ENCODE measurements around the gene RFC5.
"Not testable (repeated sequence)": the region's sequence is repeated elsewhere in the genome, so short reads cannot be mapped to it uniquely, and the experiment has no call there.

Gene RFC5
- 15.2 to 59.2 (median 21.4) reads per million in 3 experiments for total RNA-seq

- DNase-seq, result peak; percentile 95
These were observed at the start of gene RFC5 for GRCh38 chr12:118016424-118017264. RFC5 (plus strand) TSS chr12:118016703; CDS start chr12:118016828, 125 bp downstream.

GRCh38 chr12:117967043-117967442, 49.5 kb upstream of the RFC5 start:
- no peak for DNase-seq

- DNase-seq, result no peak
These were observed 49.0 kb upstream of the RFC5 start for GRCh38 chr12:117967512-117967911.

GRCh38 chr12:117968151-117968789, 48.2 kb upstream of the RFC5 start:
- no peak for DNase-seq

- peak; percentile 21 for DNase-seq
These were observed 47.5 kb upstream of the RFC5 start, which contains the start of gene KSR2 for GRCh38 chr12:117968826-117969659. KSR2 (minus strand) TSS chr12:117968990; CDS start chr12:117968255, 735 bp downstream.

GRCh38 chr12:117970334-117970733, 46.2 kb upstream of the RFC5 start:
- no peak for DNase-seq

GRCh38 chr12:117972301-117972700, 44.2 kb upstream of the RFC5 start:
- DNase-seq, result no peak

GRCh38 chr12:117975006-117975405, 41.5 kb upstream of the RFC5 start:
- DNase-seq, result no peak

GRCh38 chr12:117977373-117977772, 39.1 kb upstream of the RFC5 start:
- DNase-seq, result no peak

- DNase-seq, result no peak
These were observed 35.9 kb upstream of the RFC5 start for GRCh38 chr12:117980616-117981015.

GRCh38 chr12:117981267-117981666, 35.2 kb upstream of the RFC5 start:
- DNase-seq, result no peak

- no peak for DNase-seq
These were observed 31.3 kb upstream of the RFC5 start for GRCh38 chr12:117985182-117985581.

GRCh38 chr12:117986705-117987469, 29.6 kb upstream of the RFC5 start:
- no peak for DNase-seq

GRCh38 chr12:117994551-117995438, 21.7 kb upstream of the RFC5 start:
- DNase-seq, result no peak

- no peak for DNase-seq
These were observed 17.8 kb upstream of the RFC5 start for GRCh38 chr12:117998719-117999118.

GRCh38 chr12:117999806-118000205, 16.7 kb upstream of the RFC5 start:
- DNase-seq, result not testable (repeated sequence)

GRCh38 chr12:118010903-118011302, 5.6 kb upstream of the RFC5 start:
- no peak for DNase-seq

- no peak for DNase-seq
These were observed 5.1 kb upstream of the RFC5 start for GRCh38 chr12:118011377-118011776.

GRCh38 chr12:118011961-118012360, 4.5 kb upstream of the RFC5 start:
- no peak for DNase-seq

GRCh38 chr12:118013283-118013682, 3.2 kb upstream of the RFC5 start:
- no peak for DNase-seq

GRCh38 chr12:118015306-118015705, 1.2 kb upstream of the RFC5 start:
- DNase-seq, result no peak
